ENCODE results near the gene STMN3. TPM values are rescaled to one million over a fixed set of nuclear protein-coding genes. Genes with fewer than 3 reads are reported as not detected.
"Not testable (repeated sequence)": the region's sequence is repeated elsewhere in the genome, so short reads cannot be mapped to it uniquely, and the experiment has no call there.

Gene STMN3
- total RNA-seq, 4 donors from 2014 or later = 7.6 to 17.4 (median 12.0) TPM

DNA sequence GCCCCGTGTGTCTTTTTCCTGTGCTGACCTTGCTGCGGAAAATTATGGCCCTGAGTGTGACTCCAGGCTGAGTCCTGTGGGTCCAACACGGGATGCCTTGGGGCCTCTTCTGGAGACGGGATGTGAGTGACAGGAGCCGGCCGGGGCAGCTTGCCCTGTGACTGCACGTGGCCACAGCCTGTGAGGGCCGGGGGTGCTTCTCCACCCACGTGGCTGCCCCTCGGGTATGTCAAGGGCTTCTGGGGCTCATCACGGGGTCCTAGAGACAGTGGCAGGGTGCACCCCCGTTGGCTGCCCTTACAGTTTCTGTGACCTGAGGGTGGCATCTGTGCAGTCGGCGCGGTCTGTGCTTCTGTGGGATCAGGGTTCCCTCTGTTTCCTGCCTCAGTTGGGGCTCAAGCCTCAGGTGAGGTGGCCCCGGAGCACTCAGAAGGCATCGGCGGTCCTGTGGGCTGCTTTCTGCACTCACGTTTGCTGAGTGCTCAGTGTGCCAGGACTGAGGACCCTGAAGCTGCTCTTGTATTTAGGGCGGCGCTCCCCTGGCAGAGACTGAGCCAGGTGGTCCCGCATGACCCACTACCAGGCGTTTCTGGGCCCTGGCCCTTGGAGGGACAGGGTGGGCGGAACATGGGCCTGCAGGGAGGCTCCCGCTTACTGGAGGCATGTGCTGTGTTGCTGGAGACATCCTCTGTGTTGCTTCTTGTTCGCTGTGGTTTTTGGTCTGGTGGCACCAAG lies 10.3 kb upstream of the STMN3 start:
- TF ChIP-seq, protein P1, sequence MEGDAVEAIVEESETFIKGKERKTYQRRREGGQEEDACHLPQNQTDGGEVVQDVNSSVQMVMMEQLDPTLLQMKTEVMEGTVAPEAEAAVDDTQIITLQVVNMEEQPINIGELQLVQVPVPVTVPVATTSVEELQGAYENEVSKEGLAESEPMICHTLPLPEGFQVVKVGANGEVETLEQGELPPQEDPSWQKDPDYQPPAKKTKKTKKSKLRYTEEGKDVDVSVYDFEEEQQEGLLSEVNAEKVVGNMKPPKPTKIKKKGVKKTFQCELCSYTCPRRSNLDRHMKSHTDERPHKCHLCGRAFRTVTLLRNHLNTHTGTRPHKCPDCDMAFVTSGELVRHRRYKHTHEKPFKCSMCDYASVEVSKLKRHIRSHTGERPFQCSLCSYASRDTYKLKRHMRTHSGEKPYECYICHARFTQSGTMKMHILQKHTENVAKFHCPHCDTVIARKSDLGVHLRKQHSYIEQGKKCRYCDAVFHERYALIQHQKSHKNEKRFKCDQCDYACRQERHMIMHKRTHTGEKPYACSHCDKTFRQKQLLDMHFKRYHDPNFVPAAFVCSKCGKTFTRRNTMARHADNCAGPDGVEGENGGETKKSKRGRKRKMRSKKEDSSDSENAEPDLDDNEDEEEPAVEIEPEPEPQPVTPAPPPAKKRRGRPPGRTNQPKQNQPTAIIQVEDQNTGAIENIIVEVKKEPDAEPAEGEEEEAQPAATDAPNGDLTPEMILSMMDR (IDR thresholded peaks at IDR 0.05) = no peak
- no peak for ATAC-seq (ENCODE audit: low FRiP score)
- DNase-seq (ENCODE audit: low spot score) = no peak

DNA sequence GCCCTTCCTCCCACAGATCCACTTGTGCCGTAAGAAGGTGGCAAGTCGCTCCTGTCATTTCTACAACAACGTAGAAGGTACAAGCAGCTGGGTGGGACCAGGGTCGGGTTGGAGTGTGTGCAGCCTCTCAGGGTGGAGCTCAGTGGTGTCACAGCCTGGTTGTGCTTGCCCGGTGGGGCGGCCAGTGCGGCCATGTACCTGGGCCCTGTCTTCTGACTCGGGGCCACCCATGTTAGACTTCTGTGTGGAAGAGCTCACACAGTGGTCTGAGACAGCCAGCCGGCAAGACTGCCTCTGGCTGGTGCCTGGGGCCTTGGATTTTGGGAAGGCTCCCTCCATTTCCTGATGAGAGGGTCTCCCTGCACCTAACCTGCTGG lies 9.6 kb upstream of the STMN3 start:
- ATAC-seq (ENCODE audit: low FRiP score) = no peak
- TF ChIP-seq, protein P1 (IDR thresholded peaks at IDR 0.05) = no peak
- DNase-seq (ENCODE audit: low spot score) = no peak

DNA sequence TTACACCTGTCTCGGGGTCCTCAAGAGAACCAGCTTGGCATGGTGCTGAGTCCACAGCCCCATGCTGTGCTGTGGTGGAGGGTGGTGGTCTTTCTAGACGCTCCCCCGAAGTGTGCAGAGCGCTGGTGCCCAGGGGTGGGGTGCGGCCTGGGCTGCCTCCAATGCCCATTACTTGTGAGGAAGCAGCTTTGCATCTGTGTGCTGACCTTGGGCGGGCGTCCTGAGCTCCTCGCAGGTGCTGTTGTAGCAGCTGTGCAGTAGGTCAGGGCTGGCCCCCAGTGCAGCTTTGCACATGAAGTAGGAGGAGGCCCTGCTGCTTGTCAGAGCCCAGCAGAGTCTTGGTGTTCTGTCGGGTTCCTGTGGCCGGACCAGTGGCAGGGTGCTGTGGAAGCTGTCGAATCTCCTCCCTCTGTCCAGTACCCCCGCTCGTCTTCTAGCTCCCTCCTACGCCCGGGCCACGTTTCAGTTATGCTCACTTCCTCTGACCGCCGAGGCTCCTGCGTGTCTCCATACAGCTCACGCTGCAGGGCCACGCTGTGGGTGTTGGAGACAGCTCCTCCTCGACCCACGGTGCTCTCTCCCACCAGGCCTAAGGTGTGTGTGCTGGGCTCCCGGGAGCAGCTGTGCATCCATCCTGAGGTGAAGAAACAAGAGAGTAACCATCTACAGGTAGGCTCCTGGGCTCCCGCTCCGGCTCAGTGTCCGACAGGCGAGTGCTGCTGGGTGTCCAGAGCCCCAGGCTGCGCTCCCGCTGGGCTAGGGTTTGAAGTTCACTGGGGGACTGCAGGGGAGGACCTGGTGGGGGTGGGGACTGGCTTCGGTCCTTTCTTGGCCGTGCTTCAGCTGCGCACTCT lies 9.0 kb upstream of the STMN3 start:
- no peak for ATAC-seq (ENCODE audit: low FRiP score)

DNA sequence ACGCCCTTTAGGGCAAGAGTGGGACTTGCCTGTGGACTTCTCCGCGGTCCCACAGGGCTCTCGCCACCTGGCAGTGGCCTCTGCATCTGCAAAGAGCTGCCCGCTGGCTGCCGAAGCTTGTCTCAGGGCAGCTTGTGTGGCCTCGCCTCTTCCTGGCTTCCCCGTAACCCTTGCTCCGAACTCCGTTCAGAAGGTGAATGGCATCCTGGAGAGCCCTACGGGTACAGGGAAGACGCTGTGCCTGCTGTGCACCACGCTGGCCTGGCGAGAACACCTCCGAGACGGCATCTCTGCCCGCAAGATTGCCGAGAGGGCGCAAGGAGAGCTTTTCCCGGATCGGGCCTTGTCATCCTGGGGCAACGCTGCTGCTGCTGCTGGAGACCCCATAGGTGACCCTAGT lies 7.9 kb upstream of the STMN3 start:
- DNase-seq (ENCODE audit: low spot score) = no peak
- TF ChIP-seq, protein P1 (IDR thresholded peaks at IDR 0.05) = no peak
- no peak for ATAC-seq (ENCODE audit: low FRiP score)

More for the DNA sequence above, 9.0 kb upstream of the STMN3 start:
- TF ChIP-seq, protein P1 (IDR thresholded peaks at IDR 0.05) = no peak
- no peak for DNase-seq (ENCODE audit: low spot score)

DNA sequence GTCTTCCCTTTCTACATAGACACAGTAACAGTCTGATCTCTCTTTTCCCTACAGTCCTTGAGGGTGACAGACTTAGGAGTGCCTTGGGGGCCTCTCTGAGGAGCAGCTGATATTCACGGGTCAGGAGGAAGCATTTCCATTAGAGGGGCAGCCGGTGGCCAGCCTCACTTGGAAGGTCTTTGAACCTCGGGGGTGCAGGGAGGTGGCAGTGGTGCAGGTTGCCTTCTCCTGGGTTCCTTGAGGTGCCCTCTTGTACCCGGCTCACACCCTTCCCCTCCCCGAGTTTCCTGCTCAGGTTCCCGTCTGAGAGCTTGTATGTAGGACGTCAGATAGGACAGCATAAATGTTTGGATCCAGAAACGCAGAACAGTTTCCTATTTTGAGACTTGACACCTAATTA lies 7.4 kb upstream of the STMN3 start:
- TF ChIP-seq, protein P1 (IDR thresholded peaks at IDR 0.05) = no peak
- DNase-seq (ENCODE audit: low spot score) = no peak
- ATAC-seq (ENCODE audit: low FRiP score) = no peak

DNA sequence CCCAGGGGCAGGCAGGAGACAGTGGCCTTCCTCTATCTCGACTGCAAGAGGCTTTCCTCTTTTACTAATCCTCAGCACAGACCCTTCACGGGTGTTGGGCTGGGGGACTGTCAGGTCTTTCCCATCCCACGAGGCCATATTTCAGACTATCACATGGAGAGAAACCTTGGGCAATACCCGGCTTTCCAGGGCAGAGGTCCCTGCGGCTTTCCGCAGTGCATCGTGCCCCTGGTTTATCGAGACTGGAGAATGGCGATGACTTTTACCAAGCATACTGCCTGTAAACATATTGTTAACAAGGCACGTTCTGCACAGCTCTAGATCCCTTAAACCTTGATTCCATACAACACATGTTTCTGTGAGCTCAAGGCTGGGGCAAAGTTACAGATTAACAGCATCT lies 7.0 kb upstream of the STMN3 start:
- ATAC-seq (ENCODE audit: low FRiP score) = not testable (repeated sequence)

DNA sequence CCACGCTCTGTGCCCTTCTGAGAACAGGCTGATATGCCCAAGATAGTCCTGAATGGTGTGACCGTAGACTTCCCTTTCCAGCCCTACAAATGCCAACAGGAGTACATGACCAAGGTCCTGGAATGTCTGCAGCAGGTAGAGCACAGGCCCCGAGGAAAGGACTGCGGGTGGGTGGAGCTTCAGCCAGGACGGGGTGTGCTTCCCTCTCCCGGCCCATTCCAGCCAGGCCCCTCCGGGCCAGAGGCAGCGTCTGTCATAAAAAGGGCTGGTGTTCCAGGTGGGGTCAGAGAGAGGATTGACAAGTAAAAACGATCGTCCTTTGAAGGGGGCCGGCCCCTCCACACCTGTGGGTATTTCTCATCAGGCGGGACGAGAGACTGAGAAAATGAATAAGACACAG lies 6.1 kb upstream of the STMN3 start:
- no peak for ATAC-seq (ENCODE audit: low FRiP score)
- DNase-seq (ENCODE audit: low spot score) = no peak
- TF ChIP-seq, protein P1 (IDR thresholded peaks at IDR 0.05) = no peak

More for the DNA sequence above, 7.0 kb upstream of the STMN3 start:
- not testable (repeated sequence) for DNase-seq (ENCODE audit: low spot score)

Data from omental fat pad (tissue), 4 donors.